NCI-H2171 treated with DMSO at 0.1 percent for 48 hours (cell line): Measurements from ENCODE around the gene SEC14L2.
"Not testable (repeated sequence)": the region's sequence is repeated elsewhere in the genome, so short reads cannot be mapped to it uniquely, and the experiment has no call there.

Experiments used
- DNase-seq: peaks from one replicate; lab custom pipeline; 2025; lab: John Stamatoyannopoulos, UW

The SEC14L2 gene

GRCh38 chr22:30426388-30427353 is 29.9 kb downstream of the SEC14L2 start:
- DNase-seq, result peak; percentile 53

GRCh38 chr22:30427871-30428270 is 31.1 kb downstream of the SEC14L2 start:
- no peak for DNase-seq

- DNase-seq, result no peak
Observed at GRCh38 chr22:30429887-30430286, 33.1 kb downstream of the SEC14L2 start.

GRCh38 chr22:30430933-30431332 is 34.1 kb downstream of the SEC14L2 start:
- DNase-seq, result peak; percentile 24

GRCh38 chr22:30432096-30432495 is 35.3 kb downstream of the SEC14L2 start:
- DNase-seq, result no peak

- no peak for DNase-seq
Observed at GRCh38 chr22:30432520-30432919, 35.7 kb downstream of the SEC14L2 start.

- DNase-seq, result no peak
Observed at GRCh38 chr22:30433227-30433626, 36.4 kb downstream of the SEC14L2 start.

GRCh38 chr22:30433773-30434172 is 37.0 kb downstream of the SEC14L2 start:
- no peak for DNase-seq

GRCh38 chr22:30434843-30435242 is 38.0 kb downstream of the SEC14L2 start:
- DNase-seq, result no peak

GRCh38 chr22:30435674-30436126 is 38.9 kb downstream of the SEC14L2 start:
- DNase-seq, result peak; percentile 90

- no peak for DNase-seq
Observed at GRCh38 chr22:30436196-30436595, 39.4 kb downstream of the SEC14L2 start.

- no peak for DNase-seq
Observed at GRCh38 chr22:30438559-30438958, 41.7 kb downstream of the SEC14L2 start.

- no peak for DNase-seq
Observed at GRCh38 chr22:30439226-30439625, 42.4 kb downstream of the SEC14L2 start.

GRCh38 chr22:30439836-30440235 is 43.0 kb downstream of the SEC14L2 start:
- DNase-seq, result no peak

GRCh38 chr22:30441088-30441487 is 44.3 kb downstream of the SEC14L2 start:
- DNase-seq, result no peak

- DNase-seq, result peak; percentile 70
Observed at GRCh38 chr22:30444632-30445437, 48.0 kb downstream of the SEC14L2 start.

GRCh38 chr22:30445438-30446145 is 48.8 kb downstream of the SEC14L2 start:
- no peak for DNase-seq

GRCh38 chr22:30447656-30448055 is 50.8 kb downstream of the SEC14L2 start:
- no peak for DNase-seq

- not testable (repeated sequence) for DNase-seq
Observed at GRCh38 chr22:30451488-30451887, 54.7 kb downstream of the SEC14L2 start.

- peak; percentile 42 for DNase-seq
Observed at GRCh38 chr22:30452861-30453260, 56.0 kb downstream of the SEC14L2 start.

- DNase-seq, result peak; percentile 51
Observed at GRCh38 chr22:30453731-30454510, 57.1 kb downstream of the SEC14L2 start.
